ENCODE results near the gene CSK. TPM values are rescaled to one million over a fixed set of nuclear protein-coding genes. Genes with fewer than 3 reads are reported as not detected.

CSK gene
- total RNA-seq, 1 experiment from 2014 or later: 49.2 TPM

DNA sequence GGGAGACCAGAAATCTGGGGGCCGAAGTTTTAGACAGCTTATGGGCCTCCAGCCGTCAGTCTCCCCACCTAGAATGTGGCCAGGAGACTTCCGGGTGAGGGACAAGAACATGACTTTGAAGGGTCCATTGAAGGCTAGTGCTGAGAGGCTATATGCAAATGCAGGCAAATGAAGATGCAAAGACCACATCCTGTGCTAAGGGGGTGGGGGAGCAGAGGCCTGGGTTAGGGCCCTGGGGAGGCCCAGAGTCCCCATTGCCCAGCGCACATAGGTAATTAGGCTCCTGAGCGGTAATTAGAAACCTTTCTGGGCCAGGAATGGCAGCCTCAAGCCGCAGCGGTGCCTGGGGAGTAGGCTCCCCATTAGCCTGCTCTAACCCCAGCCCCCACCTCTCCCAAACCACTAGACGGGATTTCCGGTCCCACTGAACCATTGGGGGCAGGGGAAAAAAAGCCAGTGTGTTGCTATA lies 6.8 kb downstream of the CSK start:
- Histone ChIP-seq H3T11ph (ENCODE audit: low read length) (no peak overlapping the region), H4K20me1 (ENCODE audit: control insufficient read depth, insufficient read depth, insufficient read length) (no peaks in the 10 kb centered on the region), H3K9ac (ENCODE audit: extremely low read depth, insufficient read length, low read length) (no peak overlapping the region), H2BK12ac (ENCODE audit: insufficient read length, low read depth, low read length) (no peak overlapping the region), H3K18ac (ENCODE audit: insufficient read length, low read depth, low read length) (no peak overlapping the region), H4K8ac (replicated peaks; ENCODE audit: insufficient read length, low read depth, low read length) (no peak overlapping the region), H2AFZ (ENCODE audit: low read length) (no peak overlapping the region), H3K56ac (ENCODE audit: insufficient read length, low read depth, low read length) (no peak overlapping the region), H3K27ac (ENCODE audit: insufficient read length, low read depth, low read length) (no peak overlapping the region), H3K23ac (ENCODE audit: insufficient read length, low read depth, low read length) (no peak overlapping the region), H3K4ac (ENCODE audit: low read depth, low read length) (no peak overlapping the region), H3K27me3 (ENCODE audit: insufficient read depth, low read length) (no peaks in the 10 kb centered on the region; the same call in 1 of the 2 replicates), H3K79me2 (ENCODE audit: insufficient read depth, low read length) (no peaks in the 10 kb centered on the region), H4K91ac (ENCODE audit: insufficient read length, low read depth, low read length) (no peak overlapping the region), H3K23me2 (ENCODE audit: insufficient read length, low read depth, low read length, poor library complexity, severe bottlenecking) (no peaks in the 10 kb centered on the region), H3K9me3 (ENCODE audit: control insufficient read depth, low read depth, low read length) (no peaks in the 10 kb centered on the region), H2BK20ac (ENCODE audit: low read depth, low read length, poor library complexity, severe bottlenecking) (no peak overlapping the region), H3K14ac (ENCODE audit: insufficient read depth, low read length) (no peak overlapping the region), H3K4me1 (ENCODE audit: insufficient read depth, low read length) (peaks cover 7% of the 10 kb centered on the region; the same call in 1 of the 2 replicates), H3K79me1 (ENCODE audit: insufficient read depth, low read depth, low read length, poor library complexity, severe bottlenecking) (no peaks in the 10 kb centered on the region), H4K5ac (ENCODE audit: insufficient read length, low read depth, low read length) (no peak overlapping the region), H2BK15ac (ENCODE audit: low read depth, low read length) (no peak overlapping the region), H2BK120ac (ENCODE audit: low read depth, low read length, poor library complexity, severe bottlenecking) (no peak overlapping the region), H2AK5ac (ENCODE audit: insufficient read length, low read length) (no peak overlapping the region), H2BK5ac (ENCODE audit: insufficient read length, low read length) (no peak overlapping the region), H3K4me2 (ENCODE audit: insufficient read depth, insufficient read length, low read length) (no peak overlapping the region)
- Mint-ChIP-seq H3K4me1 (peaks cover 37 to 44% of the 10 kb centered on the region in 2 experiments), H3K27ac (no peak overlapping the region; a peak in 1 of 7 replicates), H3K36me3 (ENCODE audit: insufficient read depth in 1 of 3, low read depth in 3 of 3) (peaks cover 0 to 5% (median 4%) of the 10 kb centered on the region in 3 experiments; a peak in 4 of 7 replicates), H3K4me3 (peak overlapping the region in 1 of 2 experiments; percentile 43; a peak in 2 of 5 replicates), H3K9me3 (no peaks in the 10 kb centered on the region; a peak in 1 of 5 replicates), H3K27me3 (ENCODE audit: low read depth) (no peaks in the 10 kb centered on the region; the same call in 1 of the 2 replicates)
- TF ChIP-seq, protein P1, sequence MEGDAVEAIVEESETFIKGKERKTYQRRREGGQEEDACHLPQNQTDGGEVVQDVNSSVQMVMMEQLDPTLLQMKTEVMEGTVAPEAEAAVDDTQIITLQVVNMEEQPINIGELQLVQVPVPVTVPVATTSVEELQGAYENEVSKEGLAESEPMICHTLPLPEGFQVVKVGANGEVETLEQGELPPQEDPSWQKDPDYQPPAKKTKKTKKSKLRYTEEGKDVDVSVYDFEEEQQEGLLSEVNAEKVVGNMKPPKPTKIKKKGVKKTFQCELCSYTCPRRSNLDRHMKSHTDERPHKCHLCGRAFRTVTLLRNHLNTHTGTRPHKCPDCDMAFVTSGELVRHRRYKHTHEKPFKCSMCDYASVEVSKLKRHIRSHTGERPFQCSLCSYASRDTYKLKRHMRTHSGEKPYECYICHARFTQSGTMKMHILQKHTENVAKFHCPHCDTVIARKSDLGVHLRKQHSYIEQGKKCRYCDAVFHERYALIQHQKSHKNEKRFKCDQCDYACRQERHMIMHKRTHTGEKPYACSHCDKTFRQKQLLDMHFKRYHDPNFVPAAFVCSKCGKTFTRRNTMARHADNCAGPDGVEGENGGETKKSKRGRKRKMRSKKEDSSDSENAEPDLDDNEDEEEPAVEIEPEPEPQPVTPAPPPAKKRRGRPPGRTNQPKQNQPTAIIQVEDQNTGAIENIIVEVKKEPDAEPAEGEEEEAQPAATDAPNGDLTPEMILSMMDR (conservative IDR thresholded peaks at IDR 0.05): no peak
- DNase-seq: no peak
- no CpG with 5 or more reads among the region's 9 CpGs for WGBS (ENCODE audit: extremely low coverage, insufficient read length, low lambda C conversion rate)

All from H9 (cell line).